HEK293 (cell line): ENCODE results near the gene BDP1.

Source experiments
- GFI1B ChIP-seq: fragments of 450-650 bp; formaldehyde crosslinking; IDR thresholded peaks from 2 replicates; pipeline ENCODE4 v1.5.1; 2016; ENCODE audit warnings: missing biosample characterization, missing genetic modification characterization
- KLF1 ChIP-seq: fragments of 450-650 bp; formaldehyde crosslinking; IDR thresholded peaks from 2 replicates; pipeline ENCODE4 v1.5.1; 2016; ENCODE audit warnings: missing biosample characterization, missing genetic modification characterization
- KLF16 ChIP-seq: fragments of 450-650 bp; formaldehyde crosslinking; IDR thresholded peaks from 2 replicates; pipeline ENCODE4 v1.5.1; 2017; ENCODE audit warnings: missing biosample characterization, missing genetic modification characterization
- SP3 ChIP-seq: fragments of 450-650 bp; formaldehyde crosslinking; IDR thresholded peaks from 2 replicates; pipeline ENCODE4 v1.5.1; 2016; ENCODE audit warnings: missing biosample characterization, missing genetic modification characterization
- SP7 ChIP-seq: fragments of 450-650 bp; formaldehyde crosslinking; IDR thresholded peaks from 2 replicates; pipeline ENCODE4 v1.5.1; 2016; ENCODE audit warnings: missing biosample characterization, missing genetic modification characterization
- TSHZ1 ChIP-seq: fragments of 450-650 bp; formaldehyde crosslinking; IDR thresholded peaks from 2 replicates; pipeline ENCODE4 v1.5.1; 2016; ENCODE audit warnings: missing biosample characterization, missing genetic modification characterization, borderline replicate concordance
- ZBTB1 ChIP-seq: fragments of 450-650 bp; formaldehyde crosslinking; IDR thresholded peaks from 2 replicates; pipeline ENCODE4 v1.5.1; 2016; ENCODE audit warnings: missing biosample characterization, missing genetic modification characterization
- ZBTB10 ChIP-seq: fragments of 450-650 bp; formaldehyde crosslinking; IDR thresholded peaks from 2 replicates; pipeline ENCODE4 v1.5.1; 2016; ENCODE audit warnings: missing biosample characterization, missing genetic modification characterization
- ZBTB26 ChIP-seq: fragments of 450-650 bp; formaldehyde crosslinking; optimal IDR thresholded peaks from 2 replicates; pipeline ENCODE3; 2016; ENCODE audit warnings: missing biosample characterization, mild to moderate bottlenecking, missing genetic modification characterization
- ZFP3 ChIP-seq: fragments of 450-650 bp; formaldehyde crosslinking; IDR thresholded peaks from 2 replicates; pipeline ENCODE4 v1.5.1; 2016; ENCODE audit warnings: low read depth, missing biosample characterization, missing genetic modification characterization
- ZNF112 ChIP-seq: fragments of 450-650 bp; formaldehyde crosslinking; IDR thresholded peaks from 2 replicates; pipeline ENCODE4 v1.5.0; 2017; ENCODE audit warnings: missing biosample characterization, missing genetic modification characterization
- ZNF121 ChIP-seq: fragments of 450-650 bp; formaldehyde crosslinking; IDR thresholded peaks from 2 replicates; pipeline ENCODE4 v1.5.1; 2016; ENCODE audit warnings: missing biosample characterization, missing genetic modification characterization
- ZNF174 ChIP-seq: fragments of 450-650 bp; formaldehyde crosslinking; IDR thresholded peaks from 2 replicates; pipeline ENCODE4 v1.5.0; 2017; ENCODE audit warnings: missing biosample characterization, mild to moderate bottlenecking, missing genetic modification characterization
- ZNF19 ChIP-seq: fragments of 450-650 bp; formaldehyde crosslinking; IDR thresholded peaks from 2 replicates; pipeline ENCODE4; 2016; ENCODE audit warnings: missing biosample characterization, missing genetic modification characterization, low read depth
- ZNF2 ChIP-seq: fragments of 450-650 bp; formaldehyde crosslinking; IDR thresholded peaks from 2 replicates; pipeline ENCODE4 v1.5.1; 2016; ENCODE audit warnings: missing biosample characterization, missing genetic modification characterization
- ZNF211 ChIP-seq: fragments of 450-650 bp; formaldehyde crosslinking; IDR thresholded peaks from 2 replicates; pipeline ENCODE4 v1.5.1; 2016; ENCODE audit warnings: low read depth, missing biosample characterization, missing genetic modification characterization
- ZNF239 ChIP-seq: fragments of 450-650 bp; formaldehyde crosslinking; IDR thresholded peaks from 2 replicates; pipeline ENCODE4 v1.5.1; 2016; ENCODE audit warnings: missing biosample characterization, missing genetic modification characterization
- ZNF24 ChIP-seq: fragments of 450-650 bp; formaldehyde crosslinking; IDR thresholded peaks from 2 replicates; pipeline ENCODE4 v1.5.1; 2016; ENCODE audit warnings: missing biosample characterization, missing genetic modification characterization
- ZNF26 ChIP-seq: fragments of 450-650 bp; formaldehyde crosslinking; IDR thresholded peaks from 2 replicates; pipeline ENCODE4 v1.5.1; 2016; ENCODE audit warnings: missing biosample characterization, missing genetic modification characterization
- ZNF341 ChIP-seq: fragments of 450-650 bp; formaldehyde crosslinking; IDR thresholded peaks from 2 replicates; pipeline ENCODE4; 2016; ENCODE audit warnings: low read depth, missing biosample characterization, missing genetic modification characterization
- ZNF449 ChIP-seq: fragments of 450-650 bp; formaldehyde crosslinking; IDR thresholded peaks from 2 replicates; pipeline ENCODE4 v1.5.1; 2017; ENCODE audit warnings: missing biosample characterization, mild to moderate bottlenecking, missing genetic modification characterization, moderate library complexity
- ZNF48 ChIP-seq: fragments of 450-650 bp; formaldehyde crosslinking; IDR thresholded peaks from 2 replicates; pipeline ENCODE4 v1.5.1; 2016; ENCODE audit warnings: missing biosample characterization, missing genetic modification characterization
- ZNF510 ChIP-seq: fragments of 450-650 bp; formaldehyde crosslinking; IDR thresholded peaks from 2 replicates; pipeline ENCODE4 v1.5.1; 2018; ENCODE audit warnings: mild to moderate bottlenecking, missing genetic modification characterization, missing biosample characterization; ENCODE audit not compliant: insufficient replicate concordance
- ZNF529 ChIP-seq: fragments of 450-650 bp; formaldehyde crosslinking; IDR thresholded peaks from 2 replicates; pipeline ENCODE4 v1.5.1; 2017; ENCODE audit warnings: missing genetic modification characterization, missing biosample characterization; ENCODE audit not compliant: insufficient replicate concordance
- ZNF596 ChIP-seq: fragments of 450-650 bp; IDR thresholded peaks from 2 replicates; pipeline ENCODE4 v1.5.0; 2018; ENCODE audit warnings: missing biosample characterization, mild to moderate bottlenecking, missing genetic modification characterization, moderate library complexity
- ZNF621 ChIP-seq: fragments of 450-650 bp; formaldehyde crosslinking; IDR thresholded peaks from 2 replicates; pipeline ENCODE4 v1.5.1; 2017; ENCODE audit warnings: missing biosample characterization, missing genetic modification characterization
- ZNF704 ChIP-seq: fragments of 450-650 bp; formaldehyde crosslinking; IDR thresholded peaks from 2 replicates; pipeline ENCODE4 v1.5.1; 2016; ENCODE audit warnings: missing biosample characterization, missing genetic modification characterization
- ZNF707 ChIP-seq: fragments of 450-650 bp; formaldehyde crosslinking; IDR thresholded peaks from 2 replicates; pipeline ENCODE4 v1.5.1; 2016; ENCODE audit warnings: missing biosample characterization, missing genetic modification characterization
- ZXDB ChIP-seq: fragments of 450-650 bp; formaldehyde crosslinking; IDR thresholded peaks from 2 replicates; pipeline ENCODE4 v1.5.1; 2016; ENCODE audit warnings: missing biosample characterization, missing genetic modification characterization

Gene BDP1

GRCh38 chr5:71586941-71587765 is 131.7 kb downstream of the BDP1 start, which contains the start of gene MCCC2 (continued):
- TF ChIP-seq ZXDB (peak; percentile 75), SP3 (tag by site-specific recombination) (peak; percentile 61), ZNF704 (no peak), ZNF211 (no peak), ZNF174 (no peak), ZNF2 (tag by site-specific recombination) (peak; percentile 81; the same call in 1 of the 2 replicates), ZNF529 (tag by site-specific recombination) (no peak), ZBTB26 (tag by site-specific recombination) (peak; percentile 80), ZNF510 (no peak), ZNF112 (tag by site-specific recombination) (no peak), ZNF707 (tag by site-specific recombination) (no peak), TSHZ1 (no peak; the same call in 1 of the 2 replicates), ZNF449 (tag by site-specific recombination) (peak; percentile 98), SP7 (tag by site-specific recombination) (peak; percentile 63; the same call in 1 of the 2 replicates), ZNF121 (tag by site-specific recombination) (no peak), ZNF621 (no peak), ZFP3 (tag by site-specific recombination) (no peak), ZNF24 (tag by site-specific recombination) (no peak), ZNF239 (tag by site-specific recombination) (no peak), KLF16 (tag by site-specific recombination) (no peak), GFI1B (tag by site-specific recombination) (no peak), KLF1 (tag by site-specific recombination) (peak; percentile 64), ZNF341 (no peak; the same call in 1 of the 2 replicates), ZBTB1 (tag by site-specific recombination) (no peak), ZNF26 (no peak), ZNF19 (tag by site-specific recombination) (no peak), ZNF596 (no peak), ZBTB10 (tag by site-specific recombination) (no peak), ZNF48 (tag by site-specific recombination) (no peak)
